Measurements from ENCODE around the gene ANKLE2. TPM values are rescaled to one million over a fixed set of nuclear protein-coding genes. Genes with fewer than 3 reads are reported as not detected.

ANKLE2 gene
- total RNA-seq, 1 donor: 97.8 TPM

DNA sequence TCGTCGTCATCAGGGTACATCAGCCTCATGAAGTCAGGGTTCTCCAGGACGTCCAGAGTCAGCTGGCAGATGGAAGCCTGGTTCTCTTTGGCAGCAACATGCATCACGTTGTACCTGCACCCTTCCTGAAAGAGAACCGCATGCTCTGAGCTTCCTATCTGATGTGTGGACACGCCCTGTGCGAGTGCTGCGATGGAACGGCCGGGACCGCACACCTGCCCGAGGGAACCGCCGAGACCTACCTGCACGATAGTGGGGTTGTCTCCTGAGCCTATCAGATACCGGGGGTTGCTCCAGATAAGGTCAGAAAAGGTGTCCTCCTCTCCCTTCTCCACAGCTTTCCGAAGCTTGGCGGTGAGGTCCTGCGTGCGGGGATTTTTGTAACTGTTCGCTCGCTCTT lies 13.7 kb downstream of the ANKLE2 start:
- no peak for DNase-seq (ENCODE audit: low read depth in 2 of 3, low spot score in 2 of 3)

DNA sequence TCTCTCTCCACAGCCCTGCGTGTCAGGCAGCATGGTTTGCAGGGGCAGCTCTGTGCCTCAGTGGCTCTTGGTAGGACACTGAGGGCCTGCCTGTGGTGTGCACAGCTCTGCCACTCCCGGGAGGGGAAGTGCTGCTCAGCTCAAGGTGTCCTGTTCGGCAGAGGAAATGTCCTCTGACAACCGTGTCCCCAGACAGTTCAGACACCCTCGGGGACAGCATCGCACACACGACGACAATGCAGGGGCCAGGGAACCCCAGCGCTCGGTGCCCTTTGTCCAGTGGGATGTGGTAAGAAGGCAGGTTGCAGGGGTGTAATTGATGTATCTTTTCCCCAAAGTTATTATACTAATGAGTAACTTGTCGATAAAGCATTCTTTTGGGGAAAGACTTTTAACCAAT lies 14.2 kb downstream of the ANKLE2 start:
- DNase-seq (ENCODE audit: low read depth in 2 of 3, low spot score in 2 of 3): no peak

DNA sequence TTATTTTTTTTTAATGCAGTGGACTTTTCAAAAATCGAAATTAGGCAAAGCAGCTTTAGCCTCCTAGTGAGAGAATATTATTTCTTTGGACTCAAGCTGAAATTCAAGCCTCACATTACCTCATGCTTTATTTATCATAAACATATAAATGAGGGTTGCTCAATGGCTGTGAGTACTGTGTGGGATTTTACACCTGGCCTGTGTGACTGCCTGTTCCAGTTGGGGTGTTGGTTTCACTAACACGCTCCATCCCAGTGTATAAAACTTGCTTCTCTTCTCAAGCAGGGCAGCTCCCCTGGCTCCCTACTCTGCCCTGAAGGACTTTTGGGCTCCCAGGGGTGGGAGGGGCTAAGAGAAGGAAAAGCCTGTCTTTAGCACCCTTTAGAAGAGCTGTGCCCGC lies 15.0 kb downstream of the ANKLE2 start:
- no peak for DNase-seq (ENCODE audit: low read depth in 2 of 3, low spot score in 2 of 3)

DNA sequence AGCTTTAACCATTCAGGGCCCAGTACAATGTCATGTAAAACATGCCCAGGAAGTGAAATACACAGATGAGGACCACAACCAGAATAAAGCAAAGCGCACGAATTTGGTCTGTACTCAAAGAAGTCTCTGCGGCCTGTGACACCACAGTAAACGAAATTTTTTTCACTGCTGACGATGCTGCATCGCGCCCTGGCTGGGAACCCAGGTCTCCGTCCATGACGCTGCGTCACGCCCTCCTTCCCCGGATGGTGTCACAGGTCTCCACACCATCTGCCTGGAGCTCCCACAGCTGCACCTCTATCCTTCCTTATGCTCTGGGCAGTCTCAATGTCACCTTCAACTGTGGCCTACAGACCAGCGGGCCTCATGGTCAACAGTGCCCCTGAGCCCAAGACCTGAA lies 17.8 kb downstream of the ANKLE2 start:
- no peak for DNase-seq (ENCODE audit: low read depth in 2 of 3, low spot score in 2 of 3)

DNA sequence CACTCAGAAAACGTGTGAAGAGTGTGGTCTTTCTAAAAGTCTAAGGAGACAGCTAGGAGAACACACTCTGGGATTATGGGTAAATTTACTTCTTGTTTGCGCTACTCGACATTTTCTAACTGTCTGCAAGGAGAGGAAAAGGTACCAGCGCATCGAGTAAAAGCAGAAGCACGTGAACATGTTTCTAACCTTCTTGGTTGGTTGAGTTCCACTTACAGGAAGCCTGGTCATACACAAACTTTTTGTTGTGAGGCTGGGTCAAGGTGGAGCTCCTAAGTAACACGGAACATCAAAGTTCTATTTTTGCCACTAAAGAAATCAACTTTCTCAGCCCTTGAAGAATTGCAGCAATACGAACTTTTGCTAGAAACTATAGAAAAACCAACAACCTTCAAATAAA lies 20.0 kb downstream of the ANKLE2 start:
- no peak for DNase-seq (ENCODE audit: low read depth in 2 of 3, low spot score in 2 of 3)

DNA sequence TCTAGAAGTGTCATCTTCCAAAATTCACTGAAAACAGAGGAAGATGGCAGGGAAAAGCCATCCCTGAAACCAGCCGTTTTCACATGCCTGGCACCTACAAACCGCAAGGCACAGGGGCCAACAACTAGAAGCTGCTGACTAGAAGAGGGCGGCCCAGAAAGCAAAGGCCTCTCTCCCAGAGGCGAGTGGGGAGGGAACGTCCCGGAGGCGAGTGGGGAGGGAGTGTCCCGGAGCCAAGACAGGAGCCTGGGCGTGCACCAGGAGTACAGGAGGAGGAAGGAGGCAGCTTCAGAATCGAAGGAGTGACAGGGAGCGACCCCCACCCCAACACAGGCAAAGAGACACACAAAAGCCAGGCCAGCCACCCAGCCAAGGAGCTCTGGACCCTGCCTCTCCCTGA lies 21.0 kb downstream of the ANKLE2 start:
- no peak for DNase-seq (ENCODE audit: low read depth in 2 of 3, low spot score in 2 of 3)

DNA sequence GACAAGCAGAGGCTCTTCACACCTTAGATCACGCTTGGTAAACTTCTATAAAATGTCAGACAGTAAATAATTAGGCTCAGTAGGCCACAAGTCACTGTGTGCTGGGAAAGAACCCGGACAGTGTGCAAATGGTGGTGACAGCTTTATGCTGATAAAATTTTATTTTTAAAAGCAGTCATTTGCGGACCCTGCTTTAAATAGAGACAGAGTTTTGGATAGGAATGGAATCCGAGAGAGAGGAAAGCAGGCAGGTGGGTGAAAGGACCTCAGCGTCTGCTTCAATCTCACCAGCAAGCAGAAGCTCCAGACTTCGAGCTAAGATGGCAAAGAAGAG lies 21.4 kb downstream of the ANKLE2 start:
- no peak for DNase-seq (ENCODE audit: low read depth in 2 of 3, low spot score in 2 of 3)

DNA sequence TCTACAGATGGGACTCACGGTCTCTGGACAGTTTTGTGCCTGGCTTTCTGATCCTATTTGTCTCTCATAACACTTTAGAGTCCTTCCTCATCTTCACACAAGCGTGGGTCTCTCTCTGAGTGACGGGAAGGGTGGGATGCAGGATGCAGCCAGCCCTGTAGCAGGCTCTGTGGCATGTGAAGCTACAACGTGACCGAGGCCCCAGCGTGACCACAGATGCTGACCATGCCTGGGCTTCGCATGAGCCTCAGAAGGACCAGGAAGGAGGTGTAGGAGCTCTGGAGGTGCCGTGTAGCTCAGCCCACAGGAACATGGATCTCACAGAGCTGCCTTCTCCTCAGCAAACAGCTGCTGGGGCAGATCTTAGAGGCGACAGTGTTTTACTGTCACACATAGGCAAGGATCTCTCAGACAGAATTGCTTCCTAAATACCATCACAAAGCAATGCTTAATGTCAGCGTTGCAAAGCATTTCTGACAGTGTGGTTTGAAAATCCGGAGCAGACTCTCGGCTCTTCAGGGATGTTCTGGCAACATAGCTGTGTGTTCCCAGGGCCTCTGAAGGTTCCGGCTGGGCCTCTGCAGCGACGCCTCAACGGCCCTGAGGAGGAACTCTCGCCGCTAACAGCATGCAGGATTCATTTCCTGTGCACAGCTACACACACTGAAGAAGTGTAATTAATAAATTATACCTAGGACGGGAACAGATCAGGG lies 21.9 kb downstream of the ANKLE2 start:
- no peak for DNase-seq (ENCODE audit: low read depth in 2 of 3, low spot score in 2 of 3)

DNA sequence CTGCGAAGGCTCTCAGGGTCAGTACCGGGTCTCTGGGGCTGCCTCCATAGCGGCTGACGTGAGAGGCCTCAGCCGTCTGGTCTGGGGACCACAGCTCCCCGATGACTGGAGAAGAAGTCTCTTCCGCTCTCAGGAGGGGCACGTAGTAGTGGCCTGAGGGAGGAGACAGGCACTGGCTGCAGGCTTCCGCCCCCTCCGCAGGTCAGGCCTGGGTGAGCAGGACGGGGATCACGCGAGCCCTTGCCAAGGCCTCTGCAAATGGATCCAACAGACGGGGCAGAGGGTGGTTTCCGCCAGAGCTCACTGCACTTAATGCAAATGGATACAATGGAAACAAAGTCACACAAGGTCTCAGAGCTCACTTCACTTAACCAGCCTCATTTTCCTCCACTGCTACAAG lies 24.7 kb downstream of the ANKLE2 start:
- DNase-seq (ENCODE audit: low read depth in 2 of 3, low spot score in 2 of 3): no peak

DNA sequence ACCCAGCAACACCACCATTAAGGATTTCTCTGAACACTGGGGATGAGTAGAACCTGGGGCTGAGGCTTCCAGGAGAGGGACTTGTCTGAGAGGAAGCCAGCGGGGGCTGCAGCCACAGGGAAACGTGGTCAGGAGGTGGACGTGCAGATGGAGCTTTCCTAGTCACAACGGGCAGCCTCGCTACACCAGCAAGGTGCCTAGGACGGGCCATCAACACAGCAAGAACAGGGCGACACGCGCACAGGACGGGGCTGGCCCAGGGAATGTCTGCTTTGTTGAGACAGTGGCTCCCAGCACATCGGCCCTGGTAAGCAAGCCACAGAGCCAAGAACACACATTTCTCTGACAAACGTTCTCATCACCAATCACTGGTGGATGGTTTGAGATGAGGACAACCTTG lies 25.3 kb downstream of the ANKLE2 start:
- no peak for DNase-seq (ENCODE audit: low read depth in 2 of 3, low spot score in 2 of 3)

DNA sequence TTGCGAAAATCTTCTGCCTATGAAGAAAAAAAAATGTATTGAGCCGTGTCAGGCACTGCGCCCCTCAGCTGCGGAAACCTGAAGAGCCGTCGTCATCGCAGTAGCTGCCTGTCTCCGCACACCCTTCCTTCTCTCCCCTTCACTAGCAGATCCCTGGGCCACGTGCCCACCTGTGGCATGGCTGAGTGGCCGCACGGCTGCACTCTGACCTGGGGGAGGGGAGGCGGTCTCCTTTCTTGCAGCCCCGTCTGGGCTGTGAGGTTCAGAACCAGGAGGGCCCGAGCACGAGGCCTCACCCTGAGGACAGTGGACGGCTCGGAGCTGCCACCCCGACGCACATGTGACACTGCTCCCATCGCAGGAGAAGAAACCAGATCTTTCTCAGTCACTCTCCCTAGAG lies 26.1 kb downstream of the ANKLE2 start:
- DNase-seq (ENCODE audit: low read depth in 2 of 3, low spot score in 2 of 3): no peak

DNA sequence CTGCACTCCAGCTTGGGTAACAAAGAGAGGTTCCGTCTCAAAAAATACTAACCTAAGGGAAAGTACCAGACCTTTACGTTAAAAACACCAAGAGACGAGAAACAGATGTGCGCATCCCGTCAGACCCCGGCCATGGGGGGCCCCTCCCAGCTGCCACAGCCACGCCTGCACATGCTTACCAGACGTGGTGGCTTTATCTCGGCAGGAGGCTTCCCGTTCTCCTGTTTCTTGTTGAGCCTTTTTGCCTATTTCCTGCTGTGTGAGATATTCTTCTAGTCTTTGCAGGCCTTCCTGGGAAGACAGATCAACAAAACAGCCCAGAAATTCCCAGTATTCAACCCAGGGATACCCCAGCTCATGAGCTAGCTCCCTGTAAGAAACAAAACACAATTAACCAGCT lies 27.4 kb downstream of the ANKLE2 start:
- DNase-seq (ENCODE audit: low read depth in 2 of 3, low spot score in 2 of 3): no peak

DNA sequence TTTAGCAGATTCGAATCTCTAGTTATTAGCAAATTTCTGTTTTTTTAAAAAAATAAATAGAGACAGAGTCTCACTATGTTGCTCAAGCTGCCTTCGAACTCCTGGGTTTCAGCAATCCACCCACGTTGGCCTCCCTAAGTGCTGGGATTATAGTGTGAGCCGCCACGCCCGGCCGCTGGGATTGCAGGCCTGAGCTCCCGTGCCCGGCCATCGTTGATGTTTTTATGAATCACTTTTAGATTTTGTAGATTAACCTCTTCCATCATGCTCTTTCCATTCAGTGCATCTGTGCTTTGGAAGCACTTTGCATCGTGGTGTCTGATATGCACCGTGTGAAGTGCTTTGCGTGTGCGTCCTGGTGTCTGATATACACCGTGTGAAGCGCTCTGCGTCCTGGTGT lies 30.1 kb downstream of the ANKLE2 start:
- DNase-seq (ENCODE audit: low read depth in 2 of 3, low spot score in 2 of 3): no peak

DNA sequence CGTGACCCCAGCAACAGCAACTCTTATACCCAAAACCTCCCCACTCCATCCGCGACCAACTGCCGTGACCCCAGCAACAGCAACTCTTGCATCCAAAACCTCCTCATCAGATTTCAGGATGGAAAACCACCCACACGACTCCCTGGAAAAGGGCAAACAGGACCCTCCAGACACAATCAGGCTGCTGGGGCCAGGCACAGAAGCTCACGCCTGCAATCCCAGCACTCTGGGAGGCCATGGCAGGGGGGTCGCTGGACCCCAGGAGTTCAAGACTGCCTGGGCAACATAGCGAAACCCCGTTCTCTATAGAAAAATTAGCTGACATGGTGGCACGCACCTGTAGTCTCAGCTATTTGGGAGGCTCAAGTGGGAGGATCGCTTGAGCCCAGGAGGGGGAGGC lies 31.3 kb downstream of the ANKLE2 start:
- DNase-seq (ENCODE audit: low read depth in 2 of 3, low spot score in 2 of 3): no peak

DNA sequence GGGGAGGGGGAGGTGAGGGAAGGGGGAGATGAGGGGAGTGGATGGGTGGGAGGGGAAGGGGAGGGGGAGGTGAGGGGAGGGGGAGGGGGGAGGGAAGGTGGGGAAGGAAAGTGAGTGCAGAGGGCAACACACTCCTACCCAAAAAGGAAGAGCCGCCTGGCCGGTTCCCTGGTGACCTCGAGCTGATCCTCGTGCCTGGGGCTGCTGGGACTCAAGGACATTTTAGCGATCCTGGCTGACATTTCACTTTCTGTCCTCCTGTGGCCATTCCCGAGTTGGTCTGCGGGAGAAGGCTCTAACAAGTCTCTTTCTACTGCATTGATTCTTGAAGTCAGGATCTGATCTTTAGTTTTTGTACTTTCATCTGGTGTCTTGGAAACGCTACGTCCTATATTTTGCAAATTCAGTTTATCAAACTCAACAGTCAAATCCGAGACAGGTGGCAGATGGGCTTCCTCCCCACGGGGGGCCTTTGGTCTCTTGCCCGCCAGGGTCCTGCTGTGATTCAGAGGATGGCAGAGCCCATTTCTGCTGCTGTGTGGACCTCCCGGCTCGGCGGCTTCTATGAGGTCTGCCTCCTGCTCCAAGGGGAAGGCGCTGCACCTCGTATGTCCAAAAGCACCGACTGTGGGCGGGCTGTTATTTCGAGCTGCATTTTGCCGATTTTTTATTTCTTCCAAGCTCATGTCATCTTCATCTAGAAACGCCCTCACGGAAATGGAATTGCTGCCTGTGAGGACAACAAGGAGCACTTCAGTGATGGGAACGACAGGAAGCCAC lies 31.9 kb downstream of the ANKLE2 start:
- DNase-seq (ENCODE audit: low read depth in 2 of 3, low spot score in 2 of 3): no peak

DNA sequence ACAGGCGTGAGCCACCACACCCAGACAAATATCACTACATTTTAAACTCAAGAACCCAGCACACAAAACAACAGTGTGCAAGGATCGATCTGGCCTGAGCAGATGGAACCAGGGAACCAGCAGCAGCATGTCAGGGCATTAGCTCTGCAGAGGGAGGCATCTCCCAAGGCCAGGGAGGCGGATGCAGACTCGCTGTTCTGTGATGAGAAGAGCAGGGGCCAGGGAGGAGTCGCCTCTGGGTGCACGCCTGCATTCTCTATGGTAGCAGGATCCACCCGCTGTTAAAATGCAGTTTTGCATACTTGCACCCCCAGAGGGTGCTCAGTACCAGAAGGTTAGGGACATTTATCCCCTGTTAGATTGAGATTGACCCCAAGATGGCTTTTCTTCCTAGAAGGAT lies 33.1 kb downstream of the ANKLE2 start:
- no peak for DNase-seq (ENCODE audit: low read depth in 2 of 3, low spot score in 2 of 3)

DNA sequence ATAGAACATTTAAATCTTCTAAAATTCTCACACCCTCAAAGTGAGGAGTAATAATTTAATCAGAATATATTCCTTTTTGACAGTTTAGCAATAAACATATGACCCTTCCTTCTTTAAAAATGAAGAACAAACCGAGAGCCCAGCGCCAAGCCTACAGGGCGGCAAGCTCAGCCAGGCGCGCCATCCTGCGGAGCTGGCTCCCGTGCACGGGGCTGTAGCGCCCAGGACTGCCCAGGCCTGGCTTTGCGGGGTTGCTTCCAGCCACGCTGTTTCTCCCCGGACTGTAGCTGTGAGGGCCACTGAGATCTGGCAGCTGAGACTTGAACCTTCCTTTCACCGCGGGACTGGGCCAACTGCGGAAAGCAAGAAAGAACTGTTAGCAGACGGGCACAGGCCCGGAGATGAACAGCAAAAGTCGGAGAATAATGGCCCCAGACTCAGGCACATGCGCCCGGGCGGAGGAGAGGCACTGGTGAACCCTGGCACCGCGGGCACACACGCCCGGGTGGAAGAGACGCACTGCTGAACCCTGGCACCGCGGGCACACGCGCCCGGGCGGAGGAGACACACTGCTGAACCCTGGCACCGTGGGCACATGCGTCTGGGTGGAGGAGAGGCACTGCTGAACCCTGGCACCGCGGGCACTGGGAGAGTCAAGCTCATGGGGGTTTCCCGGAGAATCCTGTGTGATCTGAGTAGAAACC lies 34.4 kb downstream of the ANKLE2 start:
- DNase-seq (ENCODE audit: low read depth in 2 of 3, low spot score in 2 of 3): no peak

DNA sequence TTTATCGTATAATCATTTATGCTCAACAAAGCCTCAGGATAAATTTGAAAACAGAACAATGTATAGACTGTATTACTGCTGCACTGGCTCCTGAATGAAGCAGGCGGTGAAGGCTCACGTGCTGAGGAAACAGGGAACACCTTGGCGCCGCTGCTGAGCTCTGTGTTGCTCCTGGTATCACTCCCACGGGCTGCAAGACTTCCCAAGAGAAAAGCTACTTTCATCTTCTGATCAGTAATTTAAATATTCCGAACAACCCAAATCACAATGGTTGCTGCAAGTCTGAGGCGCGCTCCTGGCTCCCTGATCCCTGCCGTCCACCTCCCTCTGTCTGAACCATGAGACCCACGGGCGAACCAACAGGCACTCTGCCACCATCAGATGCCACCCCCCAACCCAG lies 35.2 kb downstream of the ANKLE2 start:
- DNase-seq (ENCODE audit: low read depth in 2 of 3, low spot score in 2 of 3): no peak

DNA sequence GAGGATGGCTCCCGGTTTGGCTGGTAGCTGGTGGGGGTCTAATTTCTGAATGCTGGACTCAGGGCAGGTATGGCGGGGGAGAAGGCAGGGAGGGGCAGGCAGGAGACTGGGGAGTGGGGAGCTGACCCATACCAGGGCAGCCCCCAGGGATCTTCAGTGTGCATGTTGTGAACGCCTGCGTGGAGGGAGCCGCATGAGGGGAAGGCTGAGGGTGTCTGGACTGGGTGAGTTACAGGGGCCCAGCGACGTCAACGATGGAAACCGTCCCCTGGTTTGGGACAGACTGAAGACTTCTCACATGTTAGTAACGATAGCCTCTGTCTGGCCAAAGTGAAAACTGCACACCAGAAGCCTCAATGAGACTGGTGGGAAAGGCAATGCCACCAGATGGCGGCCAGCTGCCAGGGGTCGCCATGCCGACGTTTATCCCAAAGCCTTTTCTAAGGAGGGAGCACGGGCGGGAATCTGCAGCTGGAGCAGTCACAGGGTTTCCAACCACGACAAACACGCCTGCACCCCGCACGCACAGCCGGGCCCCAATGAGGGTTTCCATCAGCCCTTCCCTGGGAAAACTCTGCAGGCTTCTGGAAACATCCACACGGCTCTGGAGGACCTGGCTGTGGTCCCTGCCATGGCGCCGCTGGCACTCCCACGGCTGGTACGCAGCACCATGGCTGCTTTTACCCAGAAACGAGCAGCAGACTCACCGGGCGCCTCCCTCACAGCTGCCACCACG lies 37.0 kb downstream of the ANKLE2 start:
- no peak for DNase-seq (ENCODE audit: low read depth in 2 of 3, low spot score in 2 of 3)

DNA sequence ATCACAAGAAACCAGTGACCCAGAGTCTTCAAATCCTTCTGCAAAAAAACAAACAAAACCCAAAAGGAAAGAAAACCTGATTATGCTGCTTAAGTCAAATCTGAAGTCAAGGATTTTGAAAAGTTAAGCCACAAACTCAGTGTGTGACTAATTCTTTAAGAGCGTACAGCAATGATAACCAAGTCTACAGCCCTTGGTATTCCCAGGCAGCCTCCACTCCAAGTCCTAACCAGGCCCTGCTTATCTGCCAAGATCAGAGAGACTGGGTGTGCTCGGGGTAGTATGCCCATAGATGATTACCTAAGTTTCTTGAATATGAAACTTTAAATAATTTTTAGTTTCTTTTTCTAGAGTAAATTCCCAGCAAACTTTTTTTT lies 37.9 kb downstream of the ANKLE2 start:
- no peak for DNase-seq (ENCODE audit: low read depth in 2 of 3, low spot score in 2 of 3)

DNA sequence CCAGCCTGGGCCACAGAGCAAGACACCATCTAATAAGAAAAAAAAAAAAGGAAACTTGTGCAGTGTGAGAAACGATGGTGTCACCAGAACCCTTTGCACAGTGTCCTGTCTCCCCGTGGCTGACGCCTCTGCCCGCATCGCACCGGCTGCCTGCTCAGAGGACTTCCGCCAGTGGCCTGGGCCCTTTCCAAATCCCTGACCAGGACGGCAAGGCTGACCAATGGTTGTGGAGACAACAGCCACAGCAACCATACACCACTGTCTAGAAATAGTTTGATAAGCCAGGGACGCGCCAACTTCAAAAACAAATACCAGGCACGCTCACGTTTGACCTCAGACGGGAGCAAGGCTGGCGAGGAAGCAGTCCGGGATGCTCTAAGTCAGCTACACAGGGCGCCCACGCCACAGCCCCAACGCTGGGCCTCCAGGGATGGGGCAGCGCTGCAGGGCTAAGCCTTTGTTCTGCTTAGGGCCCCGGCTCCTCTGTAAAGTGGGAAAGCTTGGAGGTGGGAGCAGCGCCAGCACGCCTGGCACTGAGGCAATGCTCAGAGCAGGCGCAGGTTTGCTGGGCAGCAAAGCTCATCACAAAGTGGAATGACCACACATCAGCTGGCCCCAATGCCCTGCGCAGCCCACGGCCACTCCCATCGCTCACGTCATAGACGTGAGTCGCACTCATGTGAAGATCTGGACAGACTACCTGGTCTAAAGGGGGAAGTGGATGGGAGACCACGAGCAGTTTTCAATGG lies 38.4 kb downstream of the ANKLE2 start:
- DNase-seq (ENCODE audit: low read depth in 2 of 3, low spot score in 2 of 3): no peak

Measured in hematopoietic multipotent progenitor cell (in vitro differentiated cells).